Measurements from ENCODE around the gene HYI. TPM values are rescaled to one million over a fixed set of nuclear protein-coding genes. Genes with fewer than 3 reads are reported as not detected.

Gene HYI
- total and polyA plus RNA-seq, 2 of the 8 experiments (the other 6 are each of a cell fraction or from before 2014, with no cell fraction given), result 14.4 to 17.7 TPM

- TF ChIP-seq JUND (IDR thresholded peaks at IDR 0.05; ENCODE audit: low read length), result no peak
- no peak for TF ChIP-seq EP300 (IDR thresholded peaks at IDR 0.05; ENCODE audit: borderline replicate concordance in 1 of 2, low read depth in 2 of 2, low read length in 2 of 2)
- no peak for TF ChIP-seq SAP30 (IDR thresholded peaks at IDR 0.05; ENCODE audit: insufficient read depth, insufficient replicate concordance, low read length)
- no peak for TF ChIP-seq TCF12 (IDR thresholded peaks at IDR 0.05; ENCODE audit: low read depth, low read length)
- no peak for TF ChIP-seq SIRT6 (IDR thresholded peaks at IDR 0.05; ENCODE audit: low read length)
- no peak for TF ChIP-seq FOSL1 (IDR thresholded peaks at IDR 0.05; ENCODE audit: insufficient read depth, low read depth, low read length)
- no peak for TF ChIP-seq SP4 (IDR thresholded peaks at IDR 0.05; ENCODE audit: low read length)
- TF ChIP-seq CHD2 (IDR thresholded peaks at IDR 0.05; ENCODE audit: low read length), result no peak
Measured at GRCh38 chr1:43450251-43450941, 3.3 kb downstream of the HYI start (continued).
